IPS-20b (cell line): Measurements from ENCODE around the gene CCDC81.

Source experiments
- H3K27ac ChIP-seq: one replicate; pipeline ENCODE4 v1.5.1; 2013; ENCODE audit warnings: low read length
- H3K27me3 ChIP-seq: 2 replicates; pipeline ENCODE4 v1.6.1; 2013; ENCODE audit warnings: mild to moderate bottlenecking, low read length, inconsistent platforms; ENCODE audit not compliant: insufficient read depth
- H3K36me3 ChIP-seq: 2 replicates; pipeline ENCODE4 v1.6.1; 2013; ENCODE audit warnings: low read depth, mild to moderate bottlenecking, inconsistent platforms, low read length, moderate library complexity; ENCODE audit not compliant: insufficient read depth
- H3K4me1 ChIP-seq: 2 replicates; pipeline ENCODE4 v1.6.1; 2013; ENCODE audit warnings: mild to moderate bottlenecking, control low read depth, inconsistent platforms, low read length, moderate library complexity; ENCODE audit not compliant: insufficient read depth
- H3K4me3 ChIP-seq: 2 replicates; pipeline ENCODE4 v1.5.1; 2013; ENCODE audit warnings: mild to moderate bottlenecking, low read length, inconsistent platforms
- H3K9ac ChIP-seq: 2 replicates; pipeline ENCODE4 v1.6.1; 2013; ENCODE audit warnings: low read depth, mild to moderate bottlenecking, inconsistent platforms, low read length, moderate library complexity
- H3K9me3 ChIP-seq: 2 replicates; pipeline ENCODE4 v1.6.1; 2013; ENCODE audit warnings: mild to moderate bottlenecking, low read depth, low read length, inconsistent platforms; ENCODE audit not compliant: insufficient read depth

Gene CCDC81

DNA sequence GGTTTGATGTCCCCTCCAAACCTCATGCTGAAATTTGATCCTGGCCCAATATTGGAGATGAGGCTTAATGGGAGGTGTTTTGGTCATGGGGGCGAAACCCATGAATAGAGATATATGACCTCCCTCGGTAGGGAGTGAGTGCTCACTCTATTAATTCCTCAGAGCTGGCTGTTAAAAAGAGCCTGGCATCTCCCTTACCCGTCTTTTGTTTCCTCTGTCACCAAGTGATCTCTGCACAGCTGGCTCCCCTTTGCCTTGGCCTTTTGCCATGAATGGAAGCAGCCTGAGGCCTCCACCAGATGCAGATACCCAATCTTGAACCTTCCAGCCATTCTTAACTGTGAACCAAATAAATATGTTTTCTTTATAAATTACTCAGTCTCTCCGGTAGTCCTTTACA lies 4.5 kb upstream of the CCDC81 start:
- Histone ChIP-seq H3K9me3 (no peaks in the 10 kb centered on the region), H3K27me3 (no peaks in the 10 kb centered on the region), H3K9ac (no peak overlapping the region), H3K27ac (no peak overlapping the region), H3K4me3 (no peak overlapping the region), H3K4me1 (no peaks in the 10 kb centered on the region), H3K36me3 (no peaks in the 10 kb centered on the region)

GRCh38 chr11:86370922-86371594 lies 3.6 kb upstream of the CCDC81 start:
- H3K36me3 ChIP-seq, result no peaks in the 10 kb centered on the region
- H3K9ac ChIP-seq, result no peak overlapping the region
- no peaks in the 10 kb centered on the region for H3K27me3 ChIP-seq
- H3K4me1 ChIP-seq, result no peaks in the 10 kb centered on the region
- no peaks in the 10 kb centered on the region for H3K9me3 ChIP-seq
- no peak overlapping the region for H3K4me3 ChIP-seq
- no peak overlapping the region for H3K27ac ChIP-seq

DNA sequence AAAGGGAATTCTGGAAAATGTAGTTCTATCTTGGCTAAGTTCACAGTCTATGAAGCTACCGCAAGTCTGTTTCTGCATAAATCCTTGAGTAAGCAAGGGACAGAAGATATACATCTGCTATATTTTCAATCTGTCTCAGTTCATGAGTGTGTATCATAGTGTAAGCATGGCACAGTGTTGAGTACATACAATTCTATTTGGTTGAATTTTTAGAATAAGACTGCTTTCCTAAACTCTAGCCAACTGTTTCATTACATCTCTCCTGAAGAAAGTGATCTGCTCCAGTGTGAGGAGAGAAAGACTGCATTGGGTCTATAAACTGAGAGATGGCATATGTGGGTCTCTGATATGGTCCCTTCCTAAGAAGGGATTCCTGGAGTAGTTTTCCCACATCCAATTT lies 2.6 kb upstream of the CCDC81 start:
- no peak overlapping the region for H3K9ac ChIP-seq
- no peaks in the 10 kb centered on the region for H3K27me3 ChIP-seq
- H3K9me3 ChIP-seq, result no peaks in the 10 kb centered on the region
- no peaks in the 10 kb centered on the region for H3K4me1 ChIP-seq
- H3K4me3 ChIP-seq, result no peak overlapping the region
- no peak overlapping the region for H3K27ac ChIP-seq
- H3K36me3 ChIP-seq, result no peaks in the 10 kb centered on the region

GRCh38 chr11:86372586-86372985 lies 2.1 kb upstream of the CCDC81 start:
- no peak overlapping the region for H3K9ac ChIP-seq
- H3K36me3 ChIP-seq, result no peaks in the 10 kb centered on the region
- no peaks in the 10 kb centered on the region for H3K9me3 ChIP-seq
- no peak overlapping the region for H3K27ac ChIP-seq
- no peaks in the 10 kb centered on the region for H3K4me1 ChIP-seq
- no peak overlapping the region for H3K4me3 ChIP-seq
- H3K27me3 ChIP-seq, result no peaks in the 10 kb centered on the region

GRCh38 chr11:86374069-86374468 lies 618 bp upstream of the CCDC81 start:
- no peaks in the 10 kb centered on the region for H3K27me3 ChIP-seq
- peak overlapping the region; percentile 51; the same call in 1 of the 2 replicates for H3K9ac ChIP-seq
- no peaks in the 10 kb centered on the region for H3K9me3 ChIP-seq
- H3K4me1 ChIP-seq, result no peaks in the 10 kb centered on the region
- H3K27ac ChIP-seq, result no peak overlapping the region
- H3K4me3 ChIP-seq, result peak overlapping the region; percentile 65
- H3K36me3 ChIP-seq, result no peaks in the 10 kb centered on the region

- Histone ChIP-seq H3K9me3 (no peaks in the 10 kb centered on the region), H3K4me1 (no peaks in the 10 kb centered on the region), H3K4me3 (no peak overlapping the region), H3K27ac (no peak overlapping the region), H3K9ac (no peak overlapping the region), H3K36me3 (no peaks in the 10 kb centered on the region), H3K27me3 (no peaks in the 10 kb centered on the region)
Observed at GRCh38 chr11:86377972-86378371, 3.3 kb downstream of the CCDC81 start.

DNA sequence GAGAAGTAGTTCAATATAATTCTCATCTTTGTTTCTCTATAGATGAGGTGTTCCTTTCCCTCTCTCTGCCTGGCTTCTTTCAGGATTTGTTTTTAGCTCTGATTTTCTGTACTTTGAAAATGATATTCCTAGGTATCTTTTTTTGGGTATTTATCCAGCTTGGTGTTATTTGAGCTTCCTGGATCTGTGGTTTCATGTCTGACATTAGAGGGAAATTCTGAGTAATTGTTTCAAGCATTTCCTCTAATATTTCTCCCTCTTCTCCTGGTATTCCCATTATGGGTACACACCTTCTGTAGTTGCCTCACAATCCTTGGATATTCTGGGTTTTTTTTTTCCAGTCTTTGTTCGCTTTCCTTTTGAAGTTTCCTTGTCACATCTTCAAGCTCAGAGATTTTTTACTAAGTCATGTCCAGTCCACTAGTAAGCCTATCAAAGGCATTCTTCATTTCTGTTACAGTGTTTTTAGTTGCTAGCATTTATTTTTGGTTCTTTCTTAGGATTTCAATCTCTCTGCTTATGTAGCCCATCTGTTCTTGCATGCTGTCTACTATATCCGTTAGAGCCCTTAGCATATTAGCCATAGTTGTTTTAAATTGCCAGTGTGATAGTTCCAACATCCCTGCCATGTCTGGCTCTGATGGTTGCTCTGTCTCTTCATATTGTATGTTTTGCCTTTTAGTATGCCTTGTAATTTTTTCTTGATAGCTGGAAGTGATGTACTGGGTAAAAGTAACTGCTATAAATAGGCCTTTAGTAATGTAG lies 5.8 kb downstream of the CCDC81 start:
- no peak overlapping the region for H3K4me3 ChIP-seq
- H3K27me3 ChIP-seq, result no peaks in the 10 kb centered on the region
- H3K4me1 ChIP-seq, result no peaks in the 10 kb centered on the region
- H3K9me3 ChIP-seq, result no peaks in the 10 kb centered on the region
- no peak overlapping the region for H3K9ac ChIP-seq
- no peak overlapping the region for H3K27ac ChIP-seq
- H3K36me3 ChIP-seq, result no peaks in the 10 kb centered on the region

- Histone ChIP-seq H3K36me3 (no peaks in the 10 kb centered on the region), H3K27me3 (no peaks in the 10 kb centered on the region), H3K9me3 (no peaks in the 10 kb centered on the region), H3K9ac (no peak overlapping the region), H3K4me3 (no peak overlapping the region), H3K4me1 (no peaks in the 10 kb centered on the region), H3K27ac (no peak overlapping the region)
Observed at GRCh38 chr11:86383041-86383955, 8.6 kb downstream of the CCDC81 start.

- Histone ChIP-seq H3K27ac (no peak overlapping the region), H3K9me3 (no peaks in the 10 kb centered on the region), H3K27me3 (no peaks in the 10 kb centered on the region), H3K9ac (no peak overlapping the region), H3K4me3 (no peak overlapping the region), H3K4me1 (no peaks in the 10 kb centered on the region), H3K36me3 (no peaks in the 10 kb centered on the region)
Observed at GRCh38 chr11:86386283-86386682, 11.6 kb downstream of the CCDC81 start.

DNA sequence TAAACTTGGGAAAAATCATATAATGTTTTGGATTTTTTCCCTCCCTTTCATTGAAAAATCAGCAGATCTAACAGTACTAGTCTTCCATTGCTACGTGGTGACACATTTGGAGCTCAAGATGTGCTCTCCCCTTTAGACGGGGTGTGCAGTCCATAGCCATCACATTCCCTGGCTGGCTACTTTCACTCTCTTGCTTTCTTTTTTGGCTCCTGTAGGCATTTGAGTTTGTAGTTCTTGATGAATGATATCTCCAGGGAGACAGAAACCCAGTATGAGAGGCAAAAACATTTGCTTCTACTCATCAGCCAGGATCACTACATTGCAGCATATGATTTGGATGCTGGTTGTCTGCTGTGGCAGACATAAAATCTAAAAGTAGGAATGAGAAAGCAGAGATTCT lies 12.1 kb downstream of the CCDC81 start:
- Histone ChIP-seq H3K27me3 (no peaks in the 10 kb centered on the region), H3K4me1 (no peaks in the 10 kb centered on the region), H3K36me3 (no peaks in the 10 kb centered on the region), H3K9ac (no peak overlapping the region), H3K9me3 (no peaks in the 10 kb centered on the region), H3K4me3 (no peak overlapping the region), H3K27ac (no peak overlapping the region)

- Histone ChIP-seq H3K27ac (no peak overlapping the region), H3K4me1 (no peaks in the 10 kb centered on the region), H3K9me3 (no peaks in the 10 kb centered on the region), H3K36me3 (no peaks in the 10 kb centered on the region), H3K9ac (no peak overlapping the region), H3K27me3 (no peaks in the 10 kb centered on the region), H3K4me3 (no peak overlapping the region)
Observed at GRCh38 chr11:86388198-86388597, 13.5 kb downstream of the CCDC81 start.
